HT-29 (cell line): ENCODE measurements around the gene SUSD2. TPM values are rescaled to one million over a fixed set of nuclear protein-coding genes. Genes with fewer than 3 reads are reported as not detected.
"Not testable (repeated sequence)": the region's sequence is repeated elsewhere in the genome, so short reads cannot be mapped to it uniquely, and the experiment has no call there.

Experiments used
- DNase-seq: peaks from one replicate; pipeline ENCODE4 v3.0.0-alpha.2; 2015; ENCODE audit warnings: low spot score
- total RNA-seq: library from RNA; depleted of rRNA; stranded (reverse); fragments of >200 nt; shearing (Covaris generic); gene quantifications from 2 replicates; pipeline ENCODE4 v1.2.3, GENCODE V29; 2014

SUSD2 gene
- total RNA-seq, 1 experiment from 2014 or later = 1.2 TPM

GRCh38 chr22:24188705-24189248, 7.5 kb downstream of the SUSD2 start:
- no peak for DNase-seq

- peak; percentile 63 for DNase-seq
Measured at GRCh38 chr22:24189249-24190158, 8.2 kb downstream of the SUSD2 start.

- no peak for DNase-seq
Measured at GRCh38 chr22:24190159-24190540, 8.9 kb downstream of the SUSD2 start.

GRCh38 chr22:24190596-24191208, 9.4 kb downstream of the SUSD2 start:
- DNase-seq = no peak

- no peak for DNase-seq
Measured at GRCh38 chr22:24191381-24191841, 10.1 kb downstream of the SUSD2 start.

GRCh38 chr22:24191893-24192292, 10.6 kb downstream of the SUSD2 start:
- no peak for DNase-seq

GRCh38 chr22:24198682-24199052, 17.4 kb downstream of the SUSD2 start:
- no peak for DNase-seq

GRCh38 chr22:24200619-24201212, 19.4 kb downstream of the SUSD2 start:
- DNase-seq = no peak

GRCh38 chr22:24201681-24202614, 20.7 kb downstream of the SUSD2 start:
- no peak for DNase-seq

- DNase-seq = not testable (repeated sequence)
Measured at GRCh38 chr22:24203856-24204255, 22.6 kb downstream of the SUSD2 start.

GRCh38 chr22:24205438-24206195, 24.3 kb downstream of the SUSD2 start:
- no peak for DNase-seq

- not testable (repeated sequence) for DNase-seq
Measured at GRCh38 chr22:24206460-24207263, 25.4 kb downstream of the SUSD2 start.

GRCh38 chr22:24207264-24208011, 26.2 kb downstream of the SUSD2 start:
- no peak for DNase-seq

GRCh38 chr22:24208012-24208749, 26.9 kb downstream of the SUSD2 start:
- peak; percentile 62 for DNase-seq

GRCh38 chr22:24209016-24209415, 27.7 kb downstream of the SUSD2 start:
- no peak for DNase-seq

GRCh38 chr22:24209687-24210086, 28.4 kb downstream of the SUSD2 start:
- no peak for DNase-seq

GRCh38 chr22:24210409-24210808, 29.1 kb downstream of the SUSD2 start:
- DNase-seq = not testable (repeated sequence)

- DNase-seq = not testable (repeated sequence)
Measured at GRCh38 chr22:24211716-24212115, 30.4 kb downstream of the SUSD2 start.
